Caco-2 (cell line): ENCODE results near the gene CD151. TPM values are rescaled to one million over a fixed set of nuclear protein-coding genes. Genes with fewer than 3 reads are reported as not detected.

Experiments used
- BruUV-seq: library from RNA; stranded (reverse); fragments of 400-500 nt; replicated peaks from 2 replicates; lab custom pipeline; 2021; lab: Mats Ljungman, UMichigan
- CTCF ChIA-PET: fragments of 300-600 bp; sonication (Branson Sonifier 250); formaldehyde crosslinking; loops from one replicate; lab custom pipeline; 2022; ENCODE audit warnings: antibody characterized with exemption; lab: Charles Lee
- POLR2A ChIA-PET: fragments of 300-600 bp; sonication (Branson Sonifier 250); formaldehyde crosslinking; loops from one replicate; lab custom pipeline; 2022; ENCODE audit warnings: antibody characterized with exemption; lab: Charles Lee
- DNase-seq, 2 experiments: peaks; one replicate each; pipeline versions ENCODE4 v3.0.0 to v3.0.0-alpha.2; 2020 to 2022
- H3K27me3 ChIP-seq: replicated peaks from 2 replicates; pipeline ENCODE4 v1.6.0; 2011; ENCODE audit warnings: low read length; ENCODE audit not compliant: control insufficient read depth, insufficient read depth
- H3K36me3 ChIP-seq: 2 replicates; pipeline ENCODE4 v1.5.1; 2011; ENCODE audit warnings: low read length; ENCODE audit not compliant: control insufficient read depth, insufficient read depth
- H3K4me1 ChIP-seq: fragments of 250-450 bp; sonication (Bioruptor Pico); 2 replicates; pipeline ENCODE4 v1.5.1; 2020; ENCODE audit warnings: mild to moderate bottlenecking
- H3K4me3 ChIP-seq: 2 replicates; pipeline ENCODE4 v1.5.1; 2011; ENCODE audit warnings: low read depth, mild to moderate bottlenecking, control low read depth, low read length
- H3K9me3 ChIP-seq: fragments of 250-450 bp; sonication (Bioruptor Pico); 2 replicates; pipeline ENCODE4 v1.5.1; 2020; ENCODE audit warnings: mild to moderate bottlenecking, moderate library complexity
- H3K27ac Mint-ChIP-seq: one replicate; pipeline ENCODE4 v1.8.0; 2022; ENCODE audit warnings: mixed read lengths; ENCODE audit not compliant: unreplicated experiment
- H3K27me3 Mint-ChIP-seq: one replicate; pipeline ENCODE4 v1.8.0; 2022; ENCODE audit warnings: mixed read lengths; ENCODE audit not compliant: insufficient read depth, unreplicated experiment
- H3K36me3 Mint-ChIP-seq: one replicate; pipeline ENCODE4 v1.8.0; 2022; ENCODE audit warnings: mild to moderate bottlenecking, mixed read lengths; ENCODE audit not compliant: insufficient read depth, unreplicated experiment
- H3K4me1 Mint-ChIP-seq: one replicate; pipeline ENCODE4 v1.8.0; 2022; ENCODE audit warnings: low read depth, mixed read lengths; ENCODE audit not compliant: unreplicated experiment
- H3K4me3 Mint-ChIP-seq: one replicate; pipeline ENCODE4 v1.8.0; 2022; ENCODE audit warnings: mild to moderate bottlenecking, moderate library complexity, mixed read lengths; ENCODE audit not compliant: unreplicated experiment
- H3K9me3 Mint-ChIP-seq: one replicate; pipeline ENCODE4 v1.8.0; 2022; ENCODE audit warnings: mixed read lengths; ENCODE audit not compliant: unreplicated experiment
- CTCF ChIP-seq, 2 experiments: fragments of 200-600 bp in 1 of 2; IDR thresholded peaks; 1 replicate in 1 of 2; 2 replicates in 1 of 2; pipeline versions ENCODE4 v1.5.1 to v1.8.0; 2011 to 2022; ENCODE audit warnings: antibody characterized with exemption in 1 of 2, control low read depth in 1 of 2, inconsistent platforms in 1 of 2, low read depth in 1 of 2, low read length in 1 of 2, mild to moderate bottlenecking in 1 of 2, moderate library complexity in 1 of 2; ENCODE audit not compliant: insufficient read depth in 1 of 2, severe bottlenecking in 1 of 2, unreplicated experiment in 1 of 2
- intact Hi-C: fragments of 100-400 bp; cut with micrococcal nuclease; formaldehyde crosslinking; loops from one replicate; pipeline ENCODE4 v1.10.0; 2022; ENCODE audit not compliant: unreplicated experiment
- total RNA-seq: library from RNA; stranded (reverse); gene quantifications from 2 replicates; pipeline ENCODE4 v1.2.3, GENCODE V29; 2022

Gene CD151
- total RNA-seq, 1 experiment from 2014 or later: 268 TPM

DNA sequence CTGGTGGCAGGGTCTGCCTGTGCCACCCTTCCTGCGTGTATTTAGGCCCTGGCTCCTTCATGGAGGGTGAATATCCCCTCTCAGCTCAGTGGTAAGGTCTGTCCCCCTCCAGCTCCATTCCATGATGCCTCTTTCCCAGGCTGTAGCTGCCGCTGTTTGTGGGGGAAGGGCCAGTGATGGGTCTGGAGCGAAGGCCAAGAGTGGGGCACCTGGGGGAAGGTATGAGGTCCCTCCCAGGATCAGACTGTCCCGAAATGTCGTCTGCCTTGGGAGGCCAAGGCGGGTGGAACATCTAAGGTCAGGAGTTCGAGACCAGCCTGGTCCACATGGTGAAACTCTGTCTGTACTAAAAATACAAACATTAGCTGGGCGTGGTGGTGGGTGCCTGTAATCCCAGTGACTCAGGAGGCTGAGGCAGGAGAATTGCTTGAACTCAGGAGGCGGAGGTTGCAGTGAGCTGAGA, 1.1 kb downstream of the CD151 start:
- Histone ChIP-seq H3K9me3 (no peaks in the 10 kb centered on the region), H3K36me3 (peaks cover 5% of the 10 kb centered on the region), H3K27me3 (no peaks in the 10 kb centered on the region), H3K4me3 (peak overlapping the region; percentile 81), H3K4me1 (peaks cover 30% of the 10 kb centered on the region)
- no peak for TF ChIP-seq CTCF (IDR thresholded peaks at IDR 0.05; ENCODE audit: insufficient read depth in 1 of 2, low read depth in 1 of 2, low read length in 1 of 2, severe bottlenecking in 1 of 2, unreplicated experiment in 1 of 2)
- Mint-ChIP-seq H3K9me3 (no peaks in the 10 kb centered on the region), H3K4me1 (peaks cover 10% of the 10 kb centered on the region), H3K4me3 (peak overlapping the region; percentile 79), H3K27ac (peak overlapping the region; percentile 71), H3K36me3 (peaks cover 63% of the 10 kb centered on the region), H3K27me3 (no peaks in the 10 kb centered on the region)
- DNase-seq: no peak
- BruUV-seq: no TSS peak
- CTCF ChIA-PET: interaction anchor here (1.3 kb wide), 1 partner anchor 10 kb away, joined by 4 read pairs; no protein-coding TSS in a partner anchor
- intact Hi-C loops: loop anchor here (1.0 kb wide), 1 partner anchor 9 kb away; no protein-coding TSS in a partner anchor
- POLR2A ChIA-PET: interaction anchor here (1.0 to 1.5 kb wide), 3 partner anchors 9 to 25 kb away, joined by 4 to 6 read pairs (median 5); partner anchors contain the start of genes PNPLA2 and RPLP2

DNA sequence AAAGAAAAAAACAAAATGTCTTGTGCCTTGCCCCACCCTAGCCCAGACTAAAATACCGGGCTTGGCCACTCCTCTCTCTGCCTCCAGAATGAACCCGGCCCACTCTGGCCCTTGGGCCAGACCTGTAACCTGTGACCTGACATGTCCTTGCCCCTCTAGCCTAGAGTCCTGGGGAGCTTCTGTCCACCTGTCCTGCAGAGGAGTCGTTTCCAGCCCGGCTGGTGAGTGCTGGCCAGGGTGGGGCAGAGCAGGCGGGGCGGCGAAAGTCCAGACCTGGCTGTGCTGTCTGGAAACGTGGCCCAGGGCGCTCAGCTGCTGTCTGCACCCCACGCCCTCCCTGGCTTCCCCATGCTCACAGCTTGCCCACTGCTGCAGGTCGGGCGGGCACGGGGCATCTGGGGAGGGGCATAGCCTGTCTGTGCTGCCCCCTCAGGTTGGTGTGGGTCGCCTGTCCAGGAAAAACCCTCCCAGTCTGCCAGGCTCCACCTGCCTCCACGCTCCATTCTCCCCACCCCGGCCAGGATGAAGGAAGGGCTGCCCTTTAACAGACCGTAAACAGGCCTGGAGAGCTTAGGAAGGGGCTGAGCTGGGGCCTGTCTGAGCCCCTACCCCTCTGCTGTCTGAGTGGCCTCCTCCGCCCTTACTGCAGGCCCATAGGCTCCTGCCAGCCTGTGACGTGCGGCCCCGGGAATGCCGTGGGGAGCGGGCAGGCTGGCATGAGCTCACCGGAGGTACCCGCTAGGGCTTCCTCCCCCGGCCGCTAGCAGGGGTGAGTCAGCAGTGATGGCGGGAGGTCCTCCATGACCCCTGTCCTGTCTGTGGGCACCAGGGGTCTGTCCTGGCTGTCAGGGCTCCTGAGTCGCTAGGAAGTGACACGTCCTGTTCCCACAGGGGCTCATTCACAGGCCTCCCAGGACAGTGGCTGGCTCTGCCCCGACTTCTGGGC, 1.9 kb downstream of the CD151 start:
- H3K9me3 ChIP-seq: no peaks in the 10 kb centered on the region
- no peak for DNase-seq
- H3K4me1 ChIP-seq: peaks cover 28% of the 10 kb centered on the region
- POLR2A ChIA-PET: interaction anchor here (1.0 to 1.5 kb wide), 3 partner anchors 9 to 25 kb away, joined by 4 to 6 read pairs (median 5); partner anchors contain the start of genes PNPLA2 and RPLP2
- no peaks in the 10 kb centered on the region for H3K27me3 Mint-ChIP-seq
- TSS peak; percentile 43 for BruUV-seq
- H3K27ac Mint-ChIP-seq: peak overlapping the region; percentile 71
- TF ChIP-seq CTCF (IDR thresholded peaks at IDR 0.05; ENCODE audit: insufficient read depth in 1 of 2, low read depth in 1 of 2, low read length in 1 of 2, severe bottlenecking in 1 of 2, unreplicated experiment in 1 of 2): no peak
- intact Hi-C loops: no loop called here
- CTCF ChIA-PET: interaction anchor here (1.3 kb wide), 1 partner anchor 9 kb away, joined by 4 read pairs; no protein-coding TSS in a partner anchor
- no peak overlapping the region for H3K4me3 ChIP-seq
- peaks cover 66% of the 10 kb centered on the region for H3K36me3 Mint-ChIP-seq
- H3K4me1 Mint-ChIP-seq: peaks cover 13% of the 10 kb centered on the region
- peaks cover 5% of the 10 kb centered on the region for H3K36me3 ChIP-seq
- H3K27me3 ChIP-seq: no peaks in the 10 kb centered on the region
- no peaks in the 10 kb centered on the region for H3K9me3 Mint-ChIP-seq
- H3K4me3 Mint-ChIP-seq: peak overlapping the region; percentile 79

DNA sequence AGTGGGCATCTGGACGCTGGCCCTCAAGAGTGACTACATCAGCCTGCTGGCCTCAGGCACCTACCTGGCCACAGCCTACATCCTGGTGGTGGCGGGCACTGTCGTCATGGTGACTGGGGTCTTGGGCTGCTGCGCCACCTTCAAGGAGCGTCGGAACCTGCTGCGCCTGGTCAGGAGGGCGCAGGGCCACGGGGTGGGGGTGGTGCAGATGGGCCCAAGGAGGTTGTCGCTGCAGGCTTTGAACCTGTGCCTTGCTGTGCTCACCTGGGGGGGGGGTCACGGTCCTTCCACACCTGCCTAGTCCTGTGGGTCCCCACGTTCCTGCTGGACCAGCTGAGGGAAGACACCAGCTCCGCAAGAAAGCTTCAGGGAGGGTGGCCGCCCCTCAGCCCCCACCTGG, 3.5 kb downstream of the CD151 start:
- ChIA-PET CTCF (no interaction called here), POLR2A (interaction anchor here (1.0 kb wide), 1 partner anchor 17 kb away, joined by 3 read pairs; no protein-coding TSS in a partner anchor)
- H3K9me3 ChIP-seq: no peaks in the 10 kb centered on the region
- Mint-ChIP-seq H3K27ac (no peak overlapping the region), H3K4me1 (peaks cover 24% of the 10 kb centered on the region), H3K9me3 (no peaks in the 10 kb centered on the region), H3K27me3 (no peaks in the 10 kb centered on the region), H3K36me3 (peaks cover 74% of the 10 kb centered on the region), H3K4me3 (no peak overlapping the region)
- H3K36me3 ChIP-seq: peaks cover 8% of the 10 kb centered on the region
- no peak overlapping the region for H3K4me3 ChIP-seq
- DNase-seq: no peak
- intact Hi-C loops: no loop called here
- no TSS peak for BruUV-seq
- H3K4me1 ChIP-seq: peaks cover 29% of the 10 kb centered on the region
- no peaks in the 10 kb centered on the region for H3K27me3 ChIP-seq
- TF ChIP-seq CTCF (IDR thresholded peaks at IDR 0.05; ENCODE audit: insufficient read depth in 1 of 2, low read depth in 1 of 2, low read length in 1 of 2, severe bottlenecking in 1 of 2, unreplicated experiment in 1 of 2): no peak
